Measurements from ENCODE around the gene PRKACB.
"Not testable (repeated sequence)": the region's sequence is repeated elsewhere in the genome, so short reads cannot be mapped to it uniquely, and the experiment has no call there.

Gene PRKACB

GRCh38 chr1:84143796-84144565, at the start of gene PRKACB:
Gene PRKACB, plus strand, starts transcription at chr1:84144271. Its CDS starts 91 bp downstream, at chr1:84144362.
- DNase-seq (ENCODE audit: low read depth in 4 of 4, low spot score in 1 of 4) = no peak

- no peak for DNase-seq (ENCODE audit: low read depth in 4 of 4, low spot score in 1 of 4)
Observed at GRCh38 chr1:84095308-84095707, 48.8 kb upstream of the PRKACB start.

DNA sequence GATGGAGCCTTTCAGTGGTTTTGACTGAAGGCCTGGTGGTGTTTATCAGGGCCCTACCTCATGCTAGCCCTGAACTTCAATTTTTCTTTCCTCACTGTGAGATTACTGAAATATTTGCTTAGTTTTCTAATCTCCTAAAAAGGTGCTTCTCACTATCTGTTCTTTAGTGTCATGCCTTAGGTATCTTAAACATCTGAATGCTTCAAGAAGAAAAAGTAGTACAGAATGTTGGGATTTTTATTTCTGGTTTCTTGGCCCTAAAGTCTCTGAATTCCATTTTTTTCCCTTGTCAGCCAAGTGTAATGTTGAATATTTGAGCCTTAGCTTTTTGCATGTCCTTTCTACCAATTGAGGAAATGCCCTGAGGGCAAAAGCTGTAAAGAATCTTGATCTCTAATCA, 47.9 kb upstream of the PRKACB start:
- no peak for DNase-seq (ENCODE audit: low read depth in 4 of 4, low spot score in 1 of 4)

DNA sequence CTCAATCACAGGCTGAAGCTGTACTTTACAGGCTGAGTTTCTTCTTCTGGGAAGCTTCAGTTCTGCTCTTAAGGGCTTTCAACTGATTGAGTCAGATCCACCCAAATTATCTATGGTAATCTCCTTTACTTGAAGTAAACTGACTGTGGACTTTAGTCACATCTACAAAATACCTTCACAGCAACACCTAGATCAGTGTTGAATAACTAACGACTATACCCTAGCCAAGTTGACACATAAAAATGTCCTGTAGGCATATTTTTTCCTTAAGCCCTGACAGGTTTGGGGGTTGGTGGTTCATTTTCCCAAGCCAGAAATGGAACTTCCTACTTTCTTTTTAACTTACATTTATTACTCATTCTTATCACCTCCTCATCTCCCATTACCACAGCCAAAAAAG, 42.9 kb upstream of the PRKACB start:
- DNase-seq (ENCODE audit: low read depth in 4 of 4, low spot score in 1 of 4) = no peak

GRCh38 chr1:84103197-84103992, 40.7 kb upstream of the PRKACB start:
- DNase-seq (ENCODE audit: low read depth in 4 of 4, low spot score in 1 of 4) = no peak

GRCh38 chr1:84107538-84107937, 36.5 kb upstream of the PRKACB start:
- DNase-seq (ENCODE audit: low read depth in 4 of 4, low spot score in 1 of 4) = not testable (repeated sequence)

- no peak for DNase-seq (ENCODE audit: low read depth in 4 of 4, low spot score in 1 of 4)
Observed at GRCh38 chr1:84107955-84108354, 36.1 kb upstream of the PRKACB start.

GRCh38 chr1:84108900-84109578, 35.0 kb upstream of the PRKACB start:
- no peak for DNase-seq (ENCODE audit: low read depth in 4 of 4, low spot score in 1 of 4)

DNA sequence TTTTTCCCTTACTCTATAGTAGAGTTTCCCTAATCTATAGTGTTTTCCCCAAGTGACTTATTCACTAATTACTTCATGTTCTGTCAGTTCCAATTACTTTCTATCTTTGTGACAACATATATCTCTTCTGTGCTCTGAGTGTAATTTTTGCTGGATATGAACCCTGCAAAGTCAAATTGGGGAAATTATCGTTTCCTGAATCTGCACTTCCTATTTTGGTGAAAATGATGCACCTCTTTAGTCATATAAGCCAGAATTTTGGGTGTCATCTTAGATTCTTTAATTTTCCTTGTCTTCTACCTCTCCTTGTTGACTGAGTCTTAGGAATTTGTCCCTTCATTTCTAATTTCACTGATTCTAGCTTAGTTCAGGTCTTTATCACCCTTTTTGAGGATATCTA, 33.4 kb upstream of the PRKACB start:
- no peak for DNase-seq (ENCODE audit: low read depth in 4 of 4, low spot score in 1 of 4)

DNA sequence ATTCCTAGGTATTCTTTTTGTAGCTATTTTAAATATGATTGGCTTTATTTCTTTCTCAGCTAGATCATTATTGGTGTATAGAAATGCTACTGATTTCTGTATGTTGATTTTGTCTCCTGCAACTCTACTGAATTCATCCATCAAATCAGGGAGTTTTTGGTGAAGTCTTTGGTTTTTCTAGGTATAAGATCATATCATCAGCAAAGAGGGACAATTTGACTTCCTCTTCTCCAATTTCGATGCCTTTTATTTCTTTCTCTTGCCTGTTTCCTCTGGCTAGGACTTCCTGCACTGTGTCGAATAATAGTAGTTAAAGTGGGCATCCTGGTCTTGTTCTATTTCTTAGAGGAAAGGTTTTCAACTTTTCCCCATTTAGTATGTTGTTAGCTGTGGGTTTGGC, 27.5 kb upstream of the PRKACB start:
- DNase-seq (ENCODE audit: low read depth in 4 of 4, low spot score in 1 of 4) = no peak

- DNase-seq (ENCODE audit: low read depth in 4 of 4, low spot score in 1 of 4) = no peak
Observed at GRCh38 chr1:84117868-84118267, 26.2 kb upstream of the PRKACB start.

GRCh38 chr1:84121360-84121759, 22.7 kb upstream of the PRKACB start:
- no peak for DNase-seq (ENCODE audit: low read depth in 4 of 4, low spot score in 1 of 4)

DNA sequence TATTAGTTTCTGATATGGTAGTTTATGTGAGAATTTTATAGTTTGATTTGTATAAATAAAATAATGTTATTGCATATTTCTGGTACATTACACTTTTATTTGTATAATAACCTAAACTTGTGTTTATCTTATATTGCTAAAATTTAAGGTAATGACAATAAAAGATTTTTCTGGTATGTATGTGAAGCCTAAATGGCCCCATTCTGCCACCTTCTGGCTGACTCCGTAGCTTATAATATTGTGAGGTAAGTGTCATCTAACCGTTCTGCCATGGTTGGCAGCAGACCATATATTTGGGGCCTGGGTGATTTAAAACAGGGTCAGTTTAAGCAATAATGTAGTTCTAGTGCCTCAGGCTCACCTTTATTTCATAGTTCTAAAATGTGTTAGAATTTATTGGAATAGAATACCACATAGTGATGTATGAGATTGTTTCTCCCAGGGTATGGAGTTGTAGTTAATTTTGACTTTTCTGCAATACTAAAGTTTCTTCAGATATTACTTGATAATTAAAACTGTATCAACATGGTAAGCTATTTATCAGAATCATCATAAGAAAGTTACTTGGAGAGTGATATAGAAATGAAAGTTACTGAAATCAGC, 21.2 kb upstream of the PRKACB start:
- DNase-seq (ENCODE audit: low read depth in 4 of 4, low spot score in 1 of 4) = peak in 2 of 4 experiments; percentile 19 to 26

- DNase-seq (ENCODE audit: low read depth in 4 of 4, low spot score in 1 of 4) = no peak
Observed at GRCh38 chr1:84133479-84133878, 10.6 kb upstream of the PRKACB start.

- no peak for DNase-seq (ENCODE audit: low read depth in 4 of 4, low spot score in 1 of 4)
Observed at GRCh38 chr1:84135341-84135740, 8.7 kb upstream of the PRKACB start.

DNA sequence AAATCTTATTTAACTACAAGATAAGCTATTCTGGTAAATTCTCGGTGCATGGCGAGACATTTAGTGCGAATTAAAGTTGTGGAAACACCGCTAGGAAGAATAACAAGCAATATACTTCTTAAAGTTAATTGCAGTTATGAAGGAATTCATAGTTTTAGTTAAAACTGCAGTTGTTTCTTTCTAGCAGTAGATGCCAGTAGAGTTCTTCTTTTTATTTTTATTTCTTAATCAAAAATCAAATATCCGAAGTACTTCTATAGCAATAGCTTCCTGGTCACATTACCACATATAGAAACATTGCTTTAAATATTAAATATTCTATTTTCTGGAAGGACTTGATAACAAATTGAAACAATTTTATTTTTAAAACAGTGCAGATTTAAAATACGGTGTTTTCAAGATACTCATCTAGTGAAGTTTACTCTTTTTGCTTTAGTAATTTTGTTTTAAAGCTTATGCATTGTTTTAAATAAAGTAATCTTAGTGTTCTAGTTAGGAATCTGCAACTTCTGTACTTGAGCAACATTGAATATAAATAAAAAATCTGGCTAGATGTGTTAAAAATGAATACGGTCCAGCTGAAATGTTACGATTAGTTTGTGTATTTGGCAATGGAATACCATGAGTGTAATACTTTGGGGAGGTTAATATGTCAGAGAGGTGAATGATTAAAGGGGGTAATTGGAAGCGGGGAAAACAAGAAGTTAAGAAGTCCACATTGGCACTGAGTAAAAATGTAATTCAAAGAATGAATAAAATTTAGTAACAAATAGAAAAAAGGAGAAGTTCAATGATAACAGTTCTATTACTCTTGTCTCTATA, 2.7 kb upstream of the PRKACB start:
- no peak for DNase-seq (ENCODE audit: low read depth in 4 of 4, low spot score in 1 of 4)

DNA sequence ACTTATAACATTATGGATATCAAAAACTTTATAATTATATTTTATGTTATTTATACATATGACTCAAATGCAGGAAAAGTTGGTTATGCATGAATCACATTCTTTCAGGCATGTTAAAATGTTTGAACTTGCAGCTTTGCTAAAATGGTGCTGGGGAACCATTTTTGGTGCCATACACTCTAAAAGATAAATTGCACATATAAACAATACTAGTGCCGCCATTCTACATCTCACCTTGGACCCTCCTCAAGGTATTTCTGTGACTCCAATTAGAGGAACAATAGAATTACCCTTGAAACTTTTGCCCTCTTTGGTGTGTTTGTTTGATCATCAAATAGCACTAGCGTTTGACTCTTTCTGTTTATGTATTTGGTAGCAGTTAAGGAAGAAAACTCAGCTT, 997 bp downstream of the PRKACB start:
- no peak for DNase-seq (ENCODE audit: low read depth in 4 of 4, low spot score in 1 of 4)

DNA sequence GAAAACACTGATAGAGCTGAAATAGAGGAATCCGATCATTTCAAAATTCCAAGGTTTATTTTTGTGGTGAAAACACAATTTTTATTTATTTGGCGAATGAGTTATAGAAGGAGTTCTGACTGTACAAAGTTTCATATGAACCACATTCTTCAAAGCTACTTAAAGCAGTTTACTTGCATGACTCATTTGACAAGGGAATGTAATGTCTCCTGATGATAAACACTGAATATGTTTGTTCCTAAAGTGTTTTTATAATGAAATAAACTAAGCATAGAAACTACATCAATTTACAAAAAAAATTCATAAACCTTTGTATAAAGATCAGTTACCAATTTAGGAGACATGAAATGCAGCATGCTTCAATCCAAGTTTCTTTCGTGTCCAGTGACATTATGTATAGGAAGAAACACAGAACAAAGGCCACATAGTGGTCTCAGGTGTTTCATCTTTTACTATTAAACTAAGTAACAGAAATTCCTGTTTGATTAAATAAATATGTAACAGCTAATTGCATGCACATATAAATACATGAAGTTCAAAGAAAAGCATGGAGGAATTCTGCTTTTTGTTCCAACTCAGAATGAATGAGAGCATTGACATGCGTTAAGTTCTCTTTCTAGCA, 2.5 kb downstream of the PRKACB start:
- DNase-seq (ENCODE audit: low read depth in 4 of 4, low spot score in 1 of 4) = no peak

- no peak for DNase-seq (ENCODE audit: low read depth in 4 of 4, low spot score in 1 of 4)
Observed at GRCh38 chr1:84148758-84149157, 4.7 kb downstream of the PRKACB start.

DNA sequence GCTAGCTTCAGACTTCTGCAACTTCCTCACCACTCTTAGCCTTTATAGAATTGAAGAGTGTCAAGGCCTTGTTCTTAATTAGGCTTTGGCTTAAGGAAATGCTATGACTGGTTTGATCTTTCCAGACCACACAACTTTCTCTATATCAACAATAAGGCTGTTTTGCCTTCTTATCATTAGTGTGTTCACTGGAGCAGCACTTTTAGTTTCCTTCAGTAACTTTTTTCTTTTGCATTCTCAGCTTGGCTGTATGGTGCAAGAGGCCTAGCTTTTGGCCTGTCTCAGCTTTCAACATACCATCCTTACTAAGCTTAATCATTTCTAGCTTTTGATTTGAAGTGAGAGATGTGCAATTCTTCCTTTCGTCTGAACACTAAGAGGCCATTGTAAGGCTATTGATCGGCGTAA, 8.6 kb downstream of the PRKACB start:
- DNase-seq (ENCODE audit: low read depth in 4 of 4, low spot score in 1 of 4) = no peak

Data from stimulated activated CD4-positive, alpha-beta T cell treated with anti-CD3 and anti-CD28 coated beads, Interleukin-1b, Interleukin-23, amount 100 ng/mL, for 24 hours (primary cell).